Measurements from ENCODE around the gene KLK7.
A peak's percentile ranks its signal among the peaks of the same experiment; 100 is the strongest.

The KLK7 gene

DNA sequence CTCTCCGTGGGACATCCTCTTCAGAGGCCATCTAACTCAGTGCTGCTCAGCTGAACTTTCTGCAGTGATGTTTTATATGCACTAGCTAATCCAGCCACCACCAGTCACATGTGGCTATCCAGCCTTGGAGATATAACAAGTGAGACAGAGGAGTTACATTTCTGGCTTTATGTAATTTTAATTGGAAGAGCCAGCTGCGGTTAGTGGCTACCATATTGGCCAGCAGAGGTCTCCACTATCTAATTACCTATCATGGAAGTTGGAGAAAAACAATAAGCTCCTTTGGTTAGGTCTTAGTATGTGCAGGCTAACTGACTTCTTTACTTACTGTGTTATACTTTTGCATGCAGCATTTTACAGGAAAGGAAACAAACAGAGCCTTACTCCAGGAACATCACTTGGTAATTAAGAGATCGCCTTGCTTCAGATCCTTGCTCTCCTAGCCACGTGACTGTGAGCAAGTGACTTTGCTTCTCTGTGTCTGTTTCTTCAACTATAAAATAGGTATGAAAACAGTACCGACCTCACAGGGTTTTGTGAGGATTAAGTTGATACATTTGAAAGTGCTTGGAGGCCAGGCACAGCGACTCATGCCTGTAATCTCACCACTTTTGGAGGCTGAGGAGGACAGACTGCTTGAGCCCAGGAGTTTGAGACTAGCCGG, 37.4 kb upstream of the KLK7 start:
- TF ChIP-seq, protein P1, sequence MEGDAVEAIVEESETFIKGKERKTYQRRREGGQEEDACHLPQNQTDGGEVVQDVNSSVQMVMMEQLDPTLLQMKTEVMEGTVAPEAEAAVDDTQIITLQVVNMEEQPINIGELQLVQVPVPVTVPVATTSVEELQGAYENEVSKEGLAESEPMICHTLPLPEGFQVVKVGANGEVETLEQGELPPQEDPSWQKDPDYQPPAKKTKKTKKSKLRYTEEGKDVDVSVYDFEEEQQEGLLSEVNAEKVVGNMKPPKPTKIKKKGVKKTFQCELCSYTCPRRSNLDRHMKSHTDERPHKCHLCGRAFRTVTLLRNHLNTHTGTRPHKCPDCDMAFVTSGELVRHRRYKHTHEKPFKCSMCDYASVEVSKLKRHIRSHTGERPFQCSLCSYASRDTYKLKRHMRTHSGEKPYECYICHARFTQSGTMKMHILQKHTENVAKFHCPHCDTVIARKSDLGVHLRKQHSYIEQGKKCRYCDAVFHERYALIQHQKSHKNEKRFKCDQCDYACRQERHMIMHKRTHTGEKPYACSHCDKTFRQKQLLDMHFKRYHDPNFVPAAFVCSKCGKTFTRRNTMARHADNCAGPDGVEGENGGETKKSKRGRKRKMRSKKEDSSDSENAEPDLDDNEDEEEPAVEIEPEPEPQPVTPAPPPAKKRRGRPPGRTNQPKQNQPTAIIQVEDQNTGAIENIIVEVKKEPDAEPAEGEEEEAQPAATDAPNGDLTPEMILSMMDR (conservative IDR thresholded peaks at IDR 0.05; ENCODE audit: low read depth, low read length): peak; percentile 84
- no peak overlapping the region for H3K4me3 ChIP-seq (ENCODE audit: low read depth, low read length)
- DNase-seq (ENCODE audit: low read depth): peak; percentile 75

DNA sequence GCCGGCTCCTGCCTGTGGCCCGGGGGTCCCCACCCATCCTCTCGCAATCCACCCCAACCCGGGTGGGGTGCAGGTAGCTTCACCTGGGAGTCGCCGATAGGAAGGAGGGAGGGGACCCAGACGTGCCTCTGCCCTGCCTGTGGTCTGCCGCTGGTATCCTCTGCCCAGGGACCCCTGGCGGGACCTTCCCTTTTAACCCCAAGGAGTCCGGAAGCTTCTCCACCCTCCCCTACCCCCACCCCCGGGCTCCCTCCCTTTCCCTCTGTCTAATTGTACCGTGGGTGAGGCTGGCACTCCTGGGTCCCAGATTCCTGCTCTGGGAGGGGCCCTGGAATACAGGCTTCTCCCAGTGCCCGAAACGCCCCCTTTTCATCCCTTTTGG, 35.8 kb upstream of the KLK7 start, which contains the start of gene KLK10:
Gene KLK10 (minus strand): TSS at position 166 of the 382 bp plus-strand sequence. CDS start 579 bp downstream, outside the sequence.
- TF ChIP-seq, protein P1 (conservative IDR thresholded peaks at IDR 0.05; ENCODE audit: low read depth, low read length): no peak
- no peak for DNase-seq (ENCODE audit: low read depth)
- no peak within 1 kb of the TSS for H3K4me3 ChIP-seq (ENCODE audit: low read depth, low read length)

DNA sequence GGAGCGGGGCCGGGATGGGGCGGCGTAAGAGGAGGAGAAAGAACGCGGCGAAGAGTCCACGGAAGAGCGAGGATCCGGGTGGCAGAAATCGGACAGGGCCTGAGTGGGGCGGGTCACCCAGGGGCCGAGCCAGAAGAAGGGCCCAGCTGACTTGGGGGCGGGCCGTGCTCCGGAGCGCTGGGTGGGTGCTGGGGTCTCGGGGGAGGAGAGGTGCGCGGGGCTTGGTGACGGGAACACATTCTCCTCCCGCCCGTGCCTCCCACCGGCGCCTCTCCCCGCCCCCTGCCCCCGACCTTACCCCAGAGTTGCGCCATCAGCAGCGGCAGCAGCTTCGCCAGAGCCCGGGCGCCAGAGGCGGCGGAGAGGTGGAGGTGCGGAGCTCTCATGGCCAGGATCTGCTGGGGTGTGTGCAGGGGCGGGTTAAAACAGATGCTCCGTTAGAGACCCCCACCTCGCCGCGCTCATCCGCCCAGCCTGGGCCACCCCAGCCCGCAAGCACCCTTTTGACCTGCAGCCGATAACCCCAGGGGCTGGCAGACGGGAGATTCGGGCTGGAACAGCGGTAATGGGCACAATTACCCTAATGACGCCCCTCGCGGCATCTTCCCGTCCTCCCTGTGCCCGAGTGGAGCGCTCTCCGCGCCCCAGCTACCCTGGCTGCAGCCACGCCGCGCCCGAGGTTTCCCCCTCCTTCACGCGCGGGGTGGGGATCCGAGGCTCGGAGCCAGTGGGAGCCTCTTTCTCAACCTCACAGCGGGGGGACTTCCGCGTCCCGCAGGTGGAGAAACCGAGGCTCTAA, 35.2 kb upstream of the KLK7 start:
- no peak for DNase-seq (ENCODE audit: low read depth)
- H3K4me3 ChIP-seq (ENCODE audit: low read depth, low read length): no peak overlapping the region
- TF ChIP-seq, protein P1 (conservative IDR thresholded peaks at IDR 0.05; ENCODE audit: low read depth, low read length): no peak

DNA sequence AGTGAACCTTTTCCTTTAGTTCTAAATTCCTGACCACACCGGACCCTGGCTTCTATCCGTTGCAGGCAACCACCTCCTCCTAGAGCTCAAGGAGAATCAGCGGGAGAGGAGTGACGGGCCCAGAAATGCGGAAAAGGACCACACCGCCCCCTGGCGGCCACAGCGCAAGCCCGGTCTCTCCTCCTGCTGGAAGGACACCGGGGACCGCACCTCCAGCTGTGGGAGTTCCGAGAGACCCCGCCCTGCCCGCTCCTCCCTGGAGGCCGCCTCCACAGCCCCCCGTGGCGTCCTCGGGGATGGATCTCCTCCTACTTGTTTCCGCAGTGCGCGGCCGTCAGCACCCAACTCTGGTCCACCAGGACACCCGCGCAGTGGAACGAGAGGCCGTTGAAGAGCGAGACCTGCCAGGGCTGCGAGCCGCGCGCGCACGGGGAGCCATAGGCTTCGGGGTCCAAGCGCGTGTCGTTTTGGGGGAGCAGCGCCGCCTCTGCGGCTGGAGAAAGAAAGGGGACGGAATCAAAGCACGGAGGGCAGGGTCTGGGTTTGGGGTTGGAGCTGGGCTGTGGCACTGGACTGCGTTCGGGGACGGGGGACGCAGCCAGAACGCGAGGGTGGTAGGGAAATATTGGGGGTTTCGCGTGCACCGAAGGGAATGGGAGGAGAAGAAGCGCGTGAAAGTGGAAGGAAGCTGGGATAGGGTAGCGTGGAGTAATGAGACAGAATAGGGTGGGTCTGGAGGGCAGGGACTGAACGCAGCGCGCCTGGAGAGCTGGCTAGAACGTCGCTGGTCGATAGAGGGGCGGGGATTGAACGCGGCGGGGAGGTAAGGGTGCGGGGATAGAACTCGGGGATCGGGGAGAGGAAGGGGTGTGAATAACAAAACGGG, 33.3 kb upstream of the KLK7 start:
- peak; percentile 33 for DNase-seq (ENCODE audit: low read depth)
- H3K4me3 ChIP-seq (ENCODE audit: low read depth, low read length): no peak overlapping the region
- TF ChIP-seq, protein P1 (conservative IDR thresholded peaks at IDR 0.05; ENCODE audit: low read depth, low read length): peak; percentile 61

DNA sequence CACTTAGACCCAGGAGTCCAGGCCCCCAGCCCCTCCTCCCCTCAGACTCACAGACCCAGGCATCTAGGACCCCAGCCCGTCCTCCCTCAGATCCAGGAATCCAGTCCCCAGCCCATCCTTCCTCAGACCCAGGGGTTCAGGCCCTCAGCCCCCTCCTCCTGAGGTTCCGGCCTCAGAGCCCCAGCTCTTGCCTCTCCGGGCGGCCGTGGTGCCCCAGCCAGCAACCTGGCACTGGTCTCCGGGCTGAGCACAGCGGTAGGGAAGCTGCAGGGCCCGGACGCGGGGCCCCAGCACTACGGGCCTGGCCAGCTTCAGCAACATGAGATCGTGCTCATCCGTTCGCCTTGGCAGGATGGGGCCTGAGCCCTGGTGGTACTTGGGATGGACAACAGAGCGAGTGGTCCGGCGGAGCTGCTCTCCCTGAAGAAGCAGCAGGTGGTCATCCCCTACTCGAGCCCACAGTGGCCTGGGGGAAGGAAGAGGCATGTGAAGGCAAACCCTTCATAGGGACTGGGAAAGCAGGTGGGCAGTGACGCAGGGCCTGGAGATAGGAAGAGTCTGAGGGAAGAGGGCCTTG, 32.1 kb upstream of the KLK7 start:
- no peak overlapping the region for H3K4me3 ChIP-seq (ENCODE audit: low read depth, low read length)
- TF ChIP-seq, protein P1 (conservative IDR thresholded peaks at IDR 0.05; ENCODE audit: low read depth, low read length): no peak
- DNase-seq (ENCODE audit: low read depth): no peak

DNA sequence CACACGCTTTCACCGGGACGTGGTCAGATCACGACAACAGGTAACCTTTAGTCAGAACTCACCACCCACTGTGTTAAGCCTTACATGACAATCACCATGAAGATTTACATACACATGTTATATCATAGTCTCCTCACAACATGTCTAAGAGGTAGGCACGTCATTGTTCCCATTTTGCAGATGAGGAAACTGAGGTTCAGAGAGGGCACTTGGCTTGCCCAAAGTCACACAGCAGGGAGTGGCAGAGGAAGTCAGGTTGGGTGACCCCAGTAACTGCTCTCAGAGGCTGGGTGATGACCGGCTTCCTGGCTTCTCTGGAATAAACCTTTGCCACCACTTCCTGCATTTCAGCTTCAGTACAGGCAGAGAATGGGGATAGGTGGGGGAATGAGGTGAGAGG, 30.5 kb upstream of the KLK7 start:
- no peak overlapping the region for H3K4me3 ChIP-seq (ENCODE audit: low read depth, low read length)
- no peak for DNase-seq (ENCODE audit: low read depth)
- TF ChIP-seq, protein P1 (conservative IDR thresholded peaks at IDR 0.05; ENCODE audit: low read depth, low read length): no peak
